OCI-M2 (cell line): Measurements from ENCODE around the gene PIK3R3.
A peak's percentile ranks its signal among the peaks of the same experiment; 100 is the strongest.

Experiments
- DNase-seq: peaks from one replicate; lab custom pipeline; 2025; ENCODE audit not compliant: unreplicated experiment; lab: John Stamatoyannopoulos, UW

Gene PIK3R3

DNA sequence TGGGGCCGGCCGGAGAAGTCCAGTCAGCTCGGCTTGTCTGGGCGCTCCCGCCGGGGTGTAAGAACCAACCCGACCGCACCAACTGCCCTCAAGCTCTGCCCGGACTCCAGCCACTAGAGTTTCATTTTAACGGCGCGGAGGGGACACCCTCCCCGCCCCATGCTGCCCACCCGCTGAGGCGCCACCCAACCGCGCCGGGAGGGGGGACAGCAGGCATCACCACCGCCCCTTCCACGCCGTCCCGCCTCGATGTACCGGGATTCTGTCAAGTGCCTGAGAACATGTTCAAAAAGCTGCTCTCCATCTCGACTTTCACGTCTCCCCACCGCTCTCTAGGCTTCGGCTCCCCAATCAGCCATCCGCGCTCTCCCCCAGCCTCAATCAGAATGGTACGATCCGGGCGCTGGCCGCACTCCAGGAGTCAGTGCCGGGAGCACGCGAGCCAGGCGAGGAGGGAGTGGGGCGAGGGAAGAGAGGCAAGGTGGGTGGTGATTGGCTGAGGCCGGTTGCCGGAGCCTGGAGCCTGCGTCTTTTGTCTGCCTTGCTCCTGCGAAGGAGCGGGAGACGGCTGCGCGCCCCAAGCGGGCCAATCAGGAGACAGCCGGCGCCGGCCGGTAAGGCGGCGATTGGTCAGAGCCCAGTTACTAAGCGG is at the start of gene PIK3R3:
PIK3R3 (minus strand) TSS at position 101 of the 652 bp plus-strand sequence. CDS start 677 bp downstream, outside the sequence.
- DNase-seq: peak; percentile 86

DNA sequence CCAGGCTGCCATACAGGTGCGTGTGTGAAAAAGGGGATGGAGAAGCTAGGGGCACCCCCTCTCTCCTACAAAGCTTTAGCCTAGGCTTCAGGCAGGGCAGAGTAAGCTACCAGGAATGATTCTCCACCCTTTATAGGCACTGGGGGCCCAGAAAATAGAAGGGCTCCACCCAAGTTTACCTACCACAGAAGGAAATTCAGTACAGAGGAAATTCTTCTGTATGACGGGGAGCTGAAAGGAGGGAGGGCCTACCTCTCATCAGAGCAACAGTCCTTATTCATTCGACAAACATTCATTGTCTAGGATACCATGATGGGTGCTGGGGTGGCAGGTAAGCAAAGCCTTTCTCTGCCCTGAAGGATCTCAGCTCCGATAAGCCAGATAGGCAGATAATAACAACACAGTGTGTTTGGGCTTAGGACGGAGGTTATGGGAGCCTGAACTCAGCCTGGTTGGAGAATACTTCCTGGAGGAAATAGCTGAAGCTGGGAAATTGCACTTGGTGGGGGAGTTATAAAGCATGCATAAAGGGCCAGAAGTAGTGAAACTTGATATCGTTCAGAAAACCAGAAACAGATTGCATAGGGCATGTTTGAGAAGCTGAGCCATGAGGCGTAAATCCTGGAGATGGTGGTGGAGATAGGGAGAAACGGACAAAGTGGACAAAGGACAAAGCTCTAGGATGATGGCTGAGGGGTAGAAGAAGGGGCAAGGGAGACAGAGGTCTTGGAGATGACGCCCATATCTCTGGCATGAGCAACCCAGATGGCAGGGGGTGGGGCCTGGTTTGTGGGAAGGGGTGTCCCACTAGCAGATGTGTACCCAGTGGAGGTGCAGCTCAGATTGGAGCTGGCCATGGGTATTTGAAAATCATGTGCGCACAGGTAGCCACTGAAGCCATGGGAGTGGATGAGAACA is 49.2 kb upstream of the PIK3R3 start:
- DNase-seq: no peak

- DNase-seq: no peak
These were observed 47.7 kb upstream of the PIK3R3 start for GRCh38 chr1:46180082-46180616.

DNA sequence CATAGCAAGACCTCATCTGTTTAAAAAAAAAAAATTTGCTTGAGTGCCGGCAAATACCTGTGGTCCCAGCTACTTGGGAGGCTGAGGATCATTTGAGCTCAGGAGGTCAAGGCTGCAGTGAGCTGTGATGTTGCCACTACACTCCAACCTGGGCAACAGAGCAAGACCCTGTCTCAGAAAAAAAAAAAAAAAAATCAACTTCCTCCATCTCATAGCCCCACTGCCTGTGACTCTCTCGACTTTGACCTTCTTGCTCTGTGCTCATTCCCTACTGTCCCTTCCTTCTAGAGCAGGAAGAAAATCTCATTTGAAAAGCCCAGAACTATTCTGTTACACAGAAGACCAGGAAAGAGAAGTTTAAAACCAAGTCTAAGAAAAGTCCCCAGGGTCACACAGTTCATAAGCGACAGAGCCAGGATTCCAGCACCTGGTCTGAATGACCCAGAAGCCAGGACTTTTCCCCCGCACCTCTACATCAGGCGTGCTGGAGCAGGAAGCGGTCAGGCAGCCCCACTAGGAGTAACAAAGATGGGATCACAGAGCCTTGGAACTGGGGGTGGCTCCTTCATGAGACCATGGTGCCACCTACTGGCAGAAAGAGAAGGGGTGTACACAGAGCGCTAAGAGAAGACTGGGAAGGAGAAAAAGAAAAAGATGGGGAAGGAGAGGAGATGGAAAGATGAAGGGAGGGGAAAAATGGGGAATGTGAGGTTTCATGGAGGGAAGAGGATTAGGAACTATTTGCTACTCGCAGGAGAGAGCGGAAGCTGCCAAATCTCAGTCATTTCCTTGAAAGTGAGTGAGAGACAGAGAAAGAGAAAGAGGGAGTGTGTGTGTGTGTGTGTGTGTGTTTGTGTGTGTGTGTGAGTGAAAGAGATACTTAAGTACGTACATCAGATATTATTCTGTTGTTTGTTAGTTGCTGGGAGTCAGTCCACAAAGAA is 47.0 kb upstream of the PIK3R3 start:
- DNase-seq: no peak

DNA sequence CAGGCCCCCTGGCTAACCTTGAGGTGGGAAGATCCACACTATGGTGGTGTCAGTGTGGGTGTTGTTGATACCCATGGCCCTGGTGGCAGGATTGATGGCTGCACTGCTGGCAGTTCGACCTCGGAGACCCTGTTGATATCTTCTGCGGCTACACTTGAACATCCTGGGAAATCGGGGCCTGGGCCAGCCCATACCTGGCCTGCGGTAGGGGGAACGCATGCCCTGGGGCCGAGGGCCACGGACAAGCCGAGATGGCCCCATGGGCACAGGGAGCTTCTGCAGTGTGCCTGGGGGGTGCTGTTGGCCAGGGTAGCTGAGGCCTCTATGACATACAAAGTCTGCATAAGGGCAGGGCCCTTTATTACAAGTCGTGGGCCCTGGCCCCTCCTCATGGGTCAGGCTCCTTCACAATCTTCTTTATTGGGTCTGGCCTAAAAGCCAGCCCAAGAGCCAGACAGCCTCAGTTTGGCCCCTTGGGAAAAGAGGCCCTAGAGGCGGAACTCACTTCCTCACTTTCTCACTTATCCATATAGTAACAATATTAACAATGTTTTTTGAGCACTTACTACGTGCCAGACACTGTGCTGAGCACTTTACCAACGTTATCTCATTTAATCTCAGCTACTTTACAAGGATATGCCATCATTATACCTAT is 43.9 kb upstream of the PIK3R3 start, which contains the start of gene P3R3URF:
P3R3URF (minus strand) TSS at position 278 of the 655 bp plus-strand sequence; CDS start at position 261, 17 bp downstream.
- DNase-seq: no peak

DNA sequence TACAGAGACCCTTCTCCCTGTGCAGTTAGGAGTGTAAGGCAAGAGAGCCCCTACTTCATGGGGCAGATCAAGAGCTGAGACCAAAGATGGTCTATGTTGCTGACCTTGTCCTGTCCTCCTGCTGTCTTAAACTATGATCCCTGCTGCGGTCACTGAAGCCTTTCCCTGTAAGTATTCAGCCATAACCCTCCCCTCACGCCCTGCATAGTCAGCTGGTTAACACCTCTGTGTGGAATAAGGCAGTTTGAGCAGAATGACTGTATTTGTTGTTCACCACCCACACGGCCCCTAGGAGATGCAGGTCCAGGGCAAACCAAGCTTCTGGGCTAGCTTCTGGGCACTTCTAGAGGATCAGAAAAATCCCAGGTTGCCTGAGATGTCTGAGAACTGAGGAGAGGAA is 42.8 kb upstream of the PIK3R3 start:
- no peak for DNase-seq

GRCh38 chr1:46174448-46175231 is 42.2 kb upstream of the PIK3R3 start, which contains the start of gene TSPAN1:
Gene TSPAN1 (plus strand): TSS chr1:46175087. CDS start chr1:46181108, 6,021 bp downstream.
- no peak for DNase-seq

- no peak for DNase-seq
These were observed 41.0 kb upstream of the PIK3R3 start for GRCh38 chr1:46173361-46173856.

- no peak for DNase-seq
These were observed 39.9 kb upstream of the PIK3R3 start for GRCh38 chr1:46172321-46172720.

GRCh38 chr1:46171871-46172270 is 39.4 kb upstream of the PIK3R3 start:
- DNase-seq: no peak

GRCh38 chr1:46171351-46171750 is 38.9 kb upstream of the PIK3R3 start:
- no peak for DNase-seq

GRCh38 chr1:46169811-46170454 is 37.5 kb upstream of the PIK3R3 start:
- no peak for DNase-seq

- no peak for DNase-seq
These were observed 36.0 kb upstream of the PIK3R3 start for GRCh38 chr1:46168477-46168876.

DNA sequence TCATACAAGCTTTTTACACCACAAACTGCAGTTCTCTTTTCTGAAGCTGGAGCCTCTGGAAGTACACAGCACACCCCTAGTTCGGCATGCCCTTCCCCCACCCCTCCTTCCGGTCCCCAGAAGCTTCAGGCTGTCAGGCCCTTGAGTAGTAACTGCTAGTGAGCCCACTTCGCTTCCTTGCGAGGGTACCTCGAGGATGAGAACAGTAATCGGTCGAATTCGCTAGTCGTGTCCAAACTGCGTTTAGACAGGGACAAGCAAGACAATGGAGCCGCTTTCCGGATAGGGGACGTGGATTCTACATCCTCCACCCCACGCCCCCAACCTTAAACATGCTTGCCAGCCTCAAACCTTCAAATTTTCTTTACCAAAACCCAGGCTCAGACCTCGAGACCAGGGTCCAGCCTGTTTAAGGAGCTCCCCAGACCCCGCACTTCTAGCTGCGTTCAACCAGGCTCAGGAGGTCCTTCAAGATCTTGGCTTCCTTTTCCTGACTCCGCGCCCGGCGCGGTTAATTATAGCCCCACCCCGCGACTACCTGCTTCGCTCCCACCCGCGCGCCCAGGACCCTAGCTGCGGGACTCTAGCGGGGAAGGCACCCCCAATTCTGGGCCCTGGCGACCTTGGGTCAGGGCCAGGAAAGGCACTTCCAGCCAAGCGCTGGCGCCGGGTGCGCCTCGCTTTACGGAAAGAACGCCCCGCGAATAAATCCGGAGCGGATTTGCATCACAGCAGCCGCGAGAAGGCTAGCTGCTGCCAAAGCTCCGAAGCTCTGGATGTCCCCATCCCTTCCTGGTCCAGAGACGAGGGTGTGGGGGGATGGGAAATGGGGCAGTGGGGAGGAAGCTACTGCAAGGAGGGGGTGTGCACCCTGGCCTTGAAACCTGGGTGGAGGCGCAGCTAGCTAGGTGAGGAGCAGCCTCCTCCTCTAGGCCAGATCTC is 34.4 kb upstream of the PIK3R3 start:
- DNase-seq: no peak

- no peak for DNase-seq
These were observed 27.8 kb upstream of the PIK3R3 start for GRCh38 chr1:46160212-46160611.

GRCh38 chr1:46159516-46159915 is 27.1 kb upstream of the PIK3R3 start:
- no peak for DNase-seq
